Measurements from ENCODE around the gene PRKD2.

Gene PRKD2

GRCh38 chr19:46739290-46739771 lies 22.4 kb upstream of the PRKD2 start:
- DNase-seq = no peak

- no peak for DNase-seq
Measured at GRCh38 chr19:46737761-46738171, 20.9 kb upstream of the PRKD2 start.

- no peak for DNase-seq
Measured at GRCh38 chr19:46737298-46737654, 20.4 kb upstream of the PRKD2 start.

GRCh38 chr19:46736531-46737297 lies 19.8 kb upstream of the PRKD2 start:
- DNase-seq = no peak

GRCh38 chr19:46733690-46734292 lies 16.9 kb upstream of the PRKD2 start:
- no peak for DNase-seq

- no peak for DNase-seq
Measured at GRCh38 chr19:46732966-46733689, 16.2 kb upstream of the PRKD2 start.

- DNase-seq = no peak
Measured at GRCh38 chr19:46732172-46732938, 15.4 kb upstream of the PRKD2 start.

GRCh38 chr19:46731584-46731983 lies 14.7 kb upstream of the PRKD2 start:
- no peak for DNase-seq

GRCh38 chr19:46731007-46731501 lies 14.1 kb upstream of the PRKD2 start:
- DNase-seq = no peak

- DNase-seq = no peak
Measured at GRCh38 chr19:46730595-46730994, 13.7 kb upstream of the PRKD2 start.

- DNase-seq = no peak
Measured at GRCh38 chr19:46730187-46730586, 13.3 kb upstream of the PRKD2 start.

- no peak for DNase-seq
Measured at GRCh38 chr19:46729696-46730095, 12.8 kb upstream of the PRKD2 start.

GRCh38 chr19:46728693-46729339 lies 11.9 kb upstream of the PRKD2 start:
- peak; percentile 79 for DNase-seq

- no peak for DNase-seq
Measured at GRCh38 chr19:46728208-46728607, 11.3 kb upstream of the PRKD2 start.

- DNase-seq = no peak
Measured at GRCh38 chr19:46727757-46728156, 10.8 kb upstream of the PRKD2 start.

GRCh38 chr19:46726971-46727501 lies 10.1 kb upstream of the PRKD2 start:
- DNase-seq = no peak

- no peak for DNase-seq
Measured at GRCh38 chr19:46726551-46726950, 9.6 kb upstream of the PRKD2 start.

- DNase-seq = no peak
Measured at GRCh38 chr19:46725859-46726393, 9.0 kb upstream of the PRKD2 start.

GRCh38 chr19:46725036-46725820 lies 8.3 kb upstream of the PRKD2 start:
- no peak for DNase-seq

GRCh38 chr19:46724468-46724867 lies 7.6 kb upstream of the PRKD2 start:
- DNase-seq = no peak

GRCh38 chr19:46723471-46723870 lies 6.6 kb upstream of the PRKD2 start:
- no peak for DNase-seq
